NCI-H2171 (cell line): ENCODE results near the gene DGCR2.
"Not testable (repeated sequence)": the region's sequence is repeated elsewhere in the genome, so short reads cannot be mapped to it uniquely, and the experiment has no call there.

Experiments used
- DNase-seq: peaks from one replicate; lab custom pipeline; 2025; lab: John Stamatoyannopoulos, UW

The DGCR2 gene

DNA sequence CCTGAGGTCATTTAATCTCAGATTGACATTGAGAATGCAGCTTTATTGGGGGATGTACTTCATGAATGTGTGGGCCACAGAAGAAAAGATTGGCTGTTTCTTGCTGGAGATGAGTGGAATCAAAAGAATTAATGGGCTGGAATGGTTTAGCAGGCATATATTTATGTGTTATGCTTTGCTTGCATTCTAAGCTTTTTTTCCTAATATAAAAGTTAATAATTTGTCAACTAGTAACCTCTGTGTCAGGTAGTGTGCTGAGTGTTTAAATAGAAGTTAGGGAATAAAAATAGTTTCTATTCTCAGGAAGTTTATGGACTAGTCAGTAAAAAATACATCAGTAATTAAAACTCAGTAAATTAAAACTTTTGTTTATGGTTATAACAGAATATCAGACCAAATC is 118.7 kb downstream of the DGCR2 start:
- DNase-seq = no peak

DNA sequence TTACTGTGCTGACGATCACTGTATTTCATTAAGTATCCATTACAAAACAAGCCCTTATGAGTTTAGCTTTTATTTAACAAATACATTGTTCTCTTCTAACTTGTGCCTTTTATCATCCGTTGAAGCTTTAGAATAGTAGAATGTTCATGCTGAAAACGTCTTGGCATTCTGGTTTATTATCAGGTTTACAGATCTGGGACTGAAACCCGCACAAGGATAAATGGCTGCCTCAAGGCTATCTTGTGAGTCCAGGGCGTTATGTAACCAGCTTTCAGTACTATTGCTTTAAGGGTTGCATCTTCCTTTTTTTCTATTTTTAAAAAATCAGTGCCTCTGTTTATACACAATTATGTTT is 119.6 kb downstream of the DGCR2 start:
- DNase-seq = no peak

DNA sequence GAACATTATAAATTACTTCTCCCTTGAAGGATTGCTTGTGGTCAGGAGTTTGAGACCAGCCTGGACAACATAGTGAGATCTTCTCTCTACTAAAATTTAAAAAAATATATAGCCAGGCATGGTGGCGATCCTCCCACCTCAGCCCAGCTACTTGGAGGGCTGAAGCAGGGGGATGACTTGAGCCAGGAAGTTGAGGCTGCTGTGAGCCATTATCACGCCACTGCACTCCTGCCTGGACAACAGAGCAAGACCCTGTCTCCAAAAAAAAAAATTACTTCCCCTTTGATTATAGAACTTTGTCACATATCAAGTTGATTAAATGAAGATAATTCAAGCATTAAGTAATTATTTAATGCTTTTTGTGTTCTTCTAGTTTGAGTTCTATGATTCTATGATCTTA is 121.0 kb downstream of the DGCR2 start:
- no peak for DNase-seq

DNA sequence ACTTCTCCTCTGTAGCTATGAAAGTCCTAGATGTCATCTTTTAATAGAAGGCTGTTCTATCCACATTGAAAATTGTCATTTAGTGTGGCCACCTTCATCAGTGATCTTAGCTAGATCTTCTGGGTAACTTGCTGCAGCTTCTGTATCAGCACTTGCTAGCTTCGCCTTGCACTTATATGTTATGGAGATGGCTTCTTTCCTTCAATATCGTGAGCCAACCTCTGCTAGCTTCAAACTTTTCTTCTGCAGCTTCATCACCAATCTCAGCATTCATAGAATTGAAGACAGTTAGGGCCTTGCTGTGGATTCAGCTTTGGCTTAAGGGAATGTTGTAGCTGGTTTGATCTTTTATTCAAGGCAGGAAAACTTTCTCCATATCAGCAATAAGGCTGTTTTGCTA is 122.1 kb downstream of the DGCR2 start:
- not testable (repeated sequence) for DNase-seq

DNA sequence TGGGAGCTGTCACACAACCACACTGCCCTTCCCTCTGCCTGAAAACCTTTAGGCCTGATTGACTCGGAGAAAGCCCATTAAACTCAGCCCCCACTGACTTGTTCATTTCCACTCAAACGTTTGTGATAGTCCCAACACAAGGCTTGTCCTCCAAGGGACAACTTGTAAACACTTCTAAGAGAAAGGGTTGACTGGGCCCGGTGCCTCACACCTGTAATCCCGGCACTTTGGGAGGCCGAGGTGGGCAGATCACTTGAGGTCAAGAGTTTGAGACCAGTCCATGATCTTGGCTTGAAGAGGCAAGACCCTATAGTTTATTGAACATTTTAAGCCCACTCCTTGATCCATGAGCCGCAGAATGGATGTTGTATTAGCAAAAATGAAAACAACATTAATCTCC is 122.8 kb downstream of the DGCR2 start:
- no peak for DNase-seq

DNA sequence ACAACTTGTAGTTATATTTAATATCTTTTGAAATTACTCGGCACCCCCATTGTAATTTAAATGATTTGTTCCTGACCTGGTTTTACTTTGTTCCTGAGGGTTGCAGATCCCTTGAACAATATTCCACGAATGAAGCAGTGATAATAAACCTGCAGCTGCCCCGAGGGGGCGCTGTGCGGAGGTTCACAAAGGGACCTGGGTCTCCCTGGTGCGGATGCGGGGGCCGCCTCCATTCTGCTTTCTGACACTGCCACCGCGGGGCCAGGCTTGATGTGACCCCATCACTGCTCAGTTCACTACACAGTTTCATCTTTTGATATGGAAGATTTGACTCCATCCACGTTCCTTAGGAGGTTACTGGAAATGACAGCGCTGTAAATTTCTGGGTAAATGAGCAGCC is 123.2 kb downstream of the DGCR2 start:
- no peak for DNase-seq

DNA sequence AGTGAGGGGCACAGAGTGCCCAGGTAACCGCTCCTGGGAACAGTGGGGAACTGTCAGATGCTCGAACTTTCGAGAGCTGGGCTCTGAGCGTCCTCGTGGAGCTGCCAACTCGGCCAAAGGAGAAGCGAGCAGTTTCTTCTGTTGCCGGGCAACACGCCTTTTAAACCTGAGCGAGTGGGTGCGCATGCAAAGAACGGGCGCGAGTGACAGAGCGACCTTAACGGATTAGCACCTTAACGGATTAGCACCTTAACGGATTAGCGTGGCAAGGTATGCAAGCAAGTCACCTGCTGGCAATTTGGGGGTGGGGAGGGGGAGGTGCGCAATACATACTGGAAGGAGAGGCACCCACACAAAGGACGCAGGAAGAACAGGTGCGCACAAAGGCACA is 124.3 kb downstream of the DGCR2 start:
- no peak for DNase-seq

DNA sequence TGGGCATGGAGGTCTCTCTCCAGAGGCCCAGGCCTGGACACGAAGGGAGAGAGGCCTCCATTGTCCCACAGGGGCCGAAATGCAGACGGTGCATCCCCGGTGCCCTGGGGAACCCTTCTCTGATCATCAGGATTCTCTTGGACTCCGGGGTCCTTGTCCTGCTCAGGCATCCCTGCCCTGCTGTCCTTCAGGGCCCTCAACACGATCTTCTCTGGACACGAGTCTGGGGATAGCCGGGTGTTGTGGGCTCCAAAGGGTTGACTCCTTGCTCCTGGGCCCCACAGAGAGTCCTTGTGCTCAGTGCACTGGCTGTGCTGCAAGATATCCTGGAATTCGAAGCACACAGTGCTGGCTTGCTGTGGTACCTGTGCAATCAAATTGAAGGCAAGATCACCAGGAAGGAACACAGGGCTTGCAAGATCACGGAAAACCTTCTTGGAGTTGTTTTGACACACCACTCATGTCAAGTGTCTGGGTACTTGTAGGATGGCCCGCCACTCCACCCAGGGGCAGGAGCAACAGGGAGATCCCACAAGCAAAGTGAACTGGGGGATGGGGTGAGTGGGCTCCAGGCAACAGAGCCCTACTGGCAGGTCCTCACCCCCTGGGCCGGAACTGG is 124.8 kb downstream of the DGCR2 start:
- no peak for DNase-seq

DNA sequence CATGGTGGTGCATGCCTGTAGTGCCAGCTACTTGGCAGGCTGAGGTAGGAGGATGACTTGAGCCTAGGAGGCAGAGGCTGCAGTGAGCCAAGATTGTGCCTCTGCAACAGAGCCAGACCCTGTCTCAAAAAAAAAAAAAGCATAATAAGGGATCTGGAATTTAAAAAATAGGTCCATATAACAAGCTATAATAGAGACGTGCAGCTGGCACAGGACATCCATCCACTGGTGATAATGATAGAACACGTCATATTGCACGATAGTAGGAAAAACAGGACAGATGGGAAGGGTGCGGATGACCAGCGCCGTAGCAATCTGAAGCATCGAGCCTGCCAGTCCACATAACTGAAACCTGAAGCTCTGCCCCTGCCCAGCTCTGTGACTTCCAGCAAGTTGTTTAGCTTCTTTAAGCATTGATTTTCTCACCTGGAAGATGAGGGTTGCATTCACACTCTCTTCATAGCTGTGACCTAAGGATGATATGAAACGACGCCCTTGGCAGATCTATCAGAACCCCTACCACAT is 125.8 kb downstream of the DGCR2 start:
- DNase-seq = no peak

DNA sequence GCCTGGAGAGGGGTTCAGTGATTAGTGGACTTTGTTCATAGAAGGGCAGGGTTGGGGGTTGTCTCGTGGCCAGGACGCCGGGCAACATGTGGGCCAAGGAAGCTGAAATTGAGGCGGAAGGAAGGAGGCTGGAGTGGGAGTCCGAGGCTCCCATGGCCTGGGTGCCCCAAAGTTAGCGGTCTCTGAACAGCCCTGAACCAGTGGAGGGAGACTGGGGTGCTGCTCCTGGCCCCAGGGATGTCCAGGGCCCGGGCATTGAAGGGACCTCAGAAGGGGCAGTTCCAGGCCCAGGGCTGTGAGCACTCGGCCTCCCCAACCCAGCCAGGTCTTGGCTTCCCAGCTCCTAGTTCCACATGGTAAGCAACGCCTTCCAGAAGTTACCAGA is 126.9 kb downstream of the DGCR2 start:
- no peak for DNase-seq

DNA sequence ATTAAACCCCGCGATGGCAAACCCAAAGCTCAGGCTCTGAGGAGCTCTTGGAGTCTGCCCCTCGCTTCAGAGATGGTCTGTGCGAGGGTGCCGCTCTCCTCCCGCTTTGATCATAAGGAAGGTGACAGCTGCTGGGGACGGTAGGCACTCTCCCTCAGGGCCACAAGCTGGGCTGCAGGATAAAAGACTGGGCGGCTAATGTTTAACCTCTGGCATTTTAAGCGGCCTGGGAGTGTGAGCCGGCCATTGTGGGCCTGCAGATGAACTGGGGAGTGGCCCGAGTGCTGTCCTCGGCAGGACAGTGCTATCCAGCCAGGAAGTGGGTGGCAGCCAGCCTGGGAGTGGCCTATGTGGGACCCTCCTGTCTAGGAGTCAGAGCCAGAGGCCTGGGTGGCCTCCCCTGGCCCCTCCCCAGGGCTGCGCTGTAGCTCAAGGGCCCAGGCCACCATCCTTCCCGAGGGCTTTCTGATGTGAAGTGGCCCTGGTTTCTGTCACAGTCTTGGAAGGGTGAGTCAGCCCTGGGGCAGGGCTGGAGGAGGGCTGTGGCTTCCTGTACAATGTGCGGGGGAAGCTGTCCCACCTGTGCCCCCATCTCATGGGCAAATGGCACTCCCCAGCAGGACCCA is 127.4 kb downstream of the DGCR2 start:
- no peak for DNase-seq

DNA sequence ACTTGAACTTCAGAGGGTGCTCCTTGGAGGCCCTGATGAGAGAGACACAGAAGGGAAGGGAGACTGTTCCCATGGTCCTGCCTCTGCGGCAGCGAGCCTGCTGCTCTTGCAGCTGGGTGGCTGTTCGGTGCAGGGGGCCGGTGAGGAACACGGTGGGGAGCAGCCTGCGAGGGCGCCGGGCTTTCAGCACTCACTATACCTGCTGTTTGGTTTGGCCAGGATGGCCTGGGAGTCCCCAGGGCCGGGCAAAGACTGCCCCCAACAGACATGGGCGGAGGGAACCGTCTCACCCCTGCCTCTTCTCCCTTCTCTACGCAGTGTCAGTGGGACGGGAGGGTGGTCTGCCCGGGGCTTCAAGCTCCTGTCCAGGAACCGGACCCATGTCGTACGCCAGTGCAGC is 128.2 kb downstream of the DGCR2 start:
- DNase-seq = no peak

DNA sequence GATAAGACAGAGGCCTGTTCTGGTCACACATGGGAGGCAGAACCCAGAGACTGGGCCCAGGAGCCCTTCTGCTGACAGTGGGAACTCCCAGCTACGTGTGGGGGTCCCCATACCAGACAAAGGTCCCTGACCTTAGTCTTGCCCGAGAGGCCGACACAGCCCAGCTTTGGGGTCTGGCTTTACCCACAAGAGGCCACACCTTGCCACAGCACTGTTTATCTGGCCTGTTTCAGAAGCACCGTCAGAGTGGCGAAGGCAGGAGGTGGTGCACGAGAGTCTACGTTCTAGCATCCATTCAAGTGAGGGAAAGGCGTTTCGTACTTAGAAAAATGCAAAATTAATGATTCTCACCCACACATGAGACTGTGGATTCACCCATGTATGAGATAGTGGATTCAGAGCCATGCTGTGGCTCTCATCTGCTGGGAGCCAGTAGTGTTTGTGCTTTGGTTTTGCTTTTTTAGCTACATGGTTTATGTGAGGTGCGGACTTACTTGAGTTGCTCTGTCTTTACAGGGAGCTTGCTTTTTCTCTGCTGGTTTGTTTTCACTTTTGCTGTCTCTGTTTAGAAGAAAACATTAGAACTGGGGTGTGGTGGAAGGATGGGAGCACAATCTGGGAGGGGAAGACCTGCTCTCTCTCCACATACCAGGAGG is 129.5 kb downstream of the DGCR2 start:
- DNase-seq = no peak

DNA sequence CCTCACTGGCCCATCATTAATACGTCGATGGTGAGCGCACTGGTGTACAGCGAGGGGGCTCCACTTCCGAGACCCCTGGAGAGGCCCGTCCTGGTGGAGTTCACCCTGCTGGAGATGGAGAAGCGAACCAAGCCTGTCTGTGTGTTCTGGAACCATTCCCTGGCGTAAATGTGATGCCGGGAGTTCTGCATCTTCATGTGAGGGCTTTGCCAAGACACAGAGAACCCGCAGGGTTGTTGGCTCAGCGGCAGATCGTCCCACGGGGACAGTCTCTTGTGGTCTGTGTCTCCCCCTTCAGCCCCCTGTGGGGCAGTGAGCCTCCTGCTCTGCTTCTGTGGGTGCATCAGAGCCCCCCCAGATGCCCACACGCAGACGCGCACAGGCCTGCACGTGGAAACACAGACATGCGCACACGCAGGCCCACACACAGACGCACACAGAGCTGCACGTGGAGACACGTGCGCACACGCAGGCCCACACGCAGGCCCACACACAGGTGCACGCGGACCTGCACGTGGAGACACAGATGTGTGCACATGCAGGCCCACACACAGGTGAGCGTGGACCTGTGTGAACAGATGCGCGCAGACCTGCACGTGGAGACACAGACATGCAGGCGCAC is 130.3 kb downstream of the DGCR2 start:
- DNase-seq = no peak

DNA sequence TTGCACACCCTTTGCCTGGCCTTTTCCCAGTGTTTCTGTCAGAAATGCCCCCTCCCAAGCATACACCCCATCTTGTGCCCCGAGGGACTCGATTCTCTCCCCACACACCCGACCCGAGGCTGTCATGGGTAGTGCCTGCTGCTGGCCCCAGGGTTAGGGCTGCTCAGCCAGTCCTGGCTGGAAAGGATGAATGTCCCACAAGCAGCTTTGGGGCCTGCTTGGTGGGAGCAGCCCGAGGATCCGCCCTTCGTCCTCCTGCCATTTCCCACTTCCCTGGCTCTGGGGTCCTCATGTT is 131.1 kb downstream of the DGCR2 start:
- DNase-seq = no peak

DNA sequence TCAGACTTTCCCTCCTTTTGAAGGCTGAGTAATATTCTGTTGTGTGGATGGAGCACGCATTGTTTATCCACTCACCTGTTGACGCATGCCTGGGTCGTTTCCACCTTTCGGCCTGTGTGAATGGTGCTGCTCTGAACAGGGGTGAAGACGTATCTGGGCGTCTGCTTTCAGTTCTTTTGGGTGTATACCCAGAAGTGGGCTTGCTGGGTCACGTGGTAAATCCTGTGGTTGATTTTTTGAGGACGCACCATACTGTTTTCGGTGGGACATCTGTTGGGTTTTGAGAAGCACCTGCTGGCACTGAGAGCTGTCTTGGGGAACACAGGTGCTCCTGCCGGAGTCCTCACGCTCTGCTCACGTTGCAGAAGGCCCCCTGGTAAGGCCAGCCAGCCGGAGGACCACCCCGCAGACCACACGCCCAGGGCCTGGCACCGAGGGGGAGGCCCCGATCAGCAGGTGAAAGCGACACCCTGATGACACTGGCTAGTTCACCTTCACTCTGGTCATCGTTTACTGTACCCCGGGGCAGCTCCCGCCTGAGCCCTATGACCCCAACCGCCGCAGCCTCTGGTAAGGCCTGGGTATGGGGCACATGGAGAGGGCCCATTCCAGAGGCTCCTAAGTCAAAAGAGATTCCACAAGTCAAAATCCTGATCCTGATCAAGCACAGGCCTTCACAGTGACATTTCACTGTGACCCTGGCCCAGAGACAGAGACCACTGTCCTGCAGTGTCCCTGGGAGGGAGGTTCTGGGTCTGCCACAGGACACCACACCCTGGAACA is 131.7 kb downstream of the DGCR2 start:
- no peak for DNase-seq

DNA sequence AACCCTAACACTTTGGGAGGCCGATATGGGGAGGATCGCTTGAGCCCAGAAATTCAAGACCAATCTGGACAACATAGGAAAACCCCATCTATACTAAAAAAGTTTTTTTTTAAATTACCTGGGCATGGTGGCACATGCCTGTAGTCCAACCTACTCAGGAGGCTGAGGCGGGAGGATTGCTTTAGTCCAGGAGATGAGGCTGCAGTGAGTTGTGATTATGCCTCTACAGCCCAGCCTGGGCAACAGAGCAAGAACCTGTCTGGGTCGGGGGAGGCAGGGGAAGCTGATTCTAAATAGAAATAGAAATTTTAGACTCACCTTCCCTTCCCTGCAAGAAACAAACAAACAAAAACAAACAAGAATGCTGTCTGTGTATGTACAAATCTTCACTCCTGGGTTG is 133.3 kb downstream of the DGCR2 start:
- DNase-seq = no peak

DNA sequence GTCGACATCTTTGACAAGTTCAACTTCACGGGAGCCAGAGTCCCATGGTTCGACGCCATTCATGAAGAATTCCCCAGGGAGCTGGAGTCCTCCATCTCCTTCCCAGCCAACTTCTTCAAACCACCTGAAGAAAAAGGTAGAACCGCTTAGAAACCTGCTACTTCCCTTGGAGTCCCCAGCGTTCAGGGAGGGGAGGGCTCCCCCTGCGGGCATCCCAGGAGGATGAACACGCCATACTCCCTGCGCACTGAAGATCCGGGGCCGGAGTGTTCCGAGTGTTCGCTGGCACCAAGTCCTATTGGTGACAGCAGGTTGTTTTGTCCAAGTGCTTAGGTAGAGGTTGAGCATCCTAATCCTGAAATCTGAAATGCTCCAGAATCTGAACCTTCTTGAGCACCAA is 134.4 kb downstream of the DGCR2 start:
- DNase-seq = no peak

DNA sequence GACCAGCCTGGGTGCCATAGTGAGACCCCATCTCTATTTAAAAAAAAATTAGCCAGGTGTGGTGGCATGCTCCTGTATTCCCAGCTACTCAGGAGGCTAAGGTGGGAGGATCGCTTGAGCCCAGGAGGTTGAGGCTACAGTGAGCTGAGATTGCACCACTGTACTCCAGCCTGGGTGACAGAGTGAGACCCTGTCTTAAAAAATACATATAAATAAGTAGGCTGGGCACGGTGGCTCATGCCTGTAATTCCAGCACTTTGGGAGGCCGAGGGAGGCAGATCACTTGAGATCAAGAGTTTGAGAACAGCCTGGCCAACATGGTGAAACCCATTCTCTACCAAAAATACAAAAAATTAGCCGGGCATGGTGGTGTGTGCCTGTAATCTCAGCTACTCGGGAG is 135.1 kb downstream of the DGCR2 start:
- DNase-seq = not testable (repeated sequence)
